Stomach smooth muscle (tissue), 2 donors: ENCODE data around the gene AGBL4.

Source experiments
- H3K27ac ChIP-seq: one replicate; pipeline ENCODE4 v1.7.0; 2013; ENCODE audit warnings: mild to moderate bottlenecking, low read length, inconsistent platforms
- H3K27me3 ChIP-seq, 2 donors: one replicate each; pipeline ENCODE4 v1.7.0; 2013; ENCODE audit warnings: low read length in 2 of 2; ENCODE audit not compliant: insufficient read depth in 2 of 2, control insufficient read depth in 1 of 2
- H3K36me3 ChIP-seq, 2 donors: one replicate each; pipeline ENCODE4 v1.7.0; 2013; ENCODE audit warnings: low read length in 2 of 2; ENCODE audit not compliant: control insufficient read depth in 2 of 2, insufficient read depth in 2 of 2
- H3K4me1 ChIP-seq: one replicate; pipeline ENCODE4 v1.7.0; 2013; ENCODE audit warnings: low read length; ENCODE audit not compliant: control insufficient read depth, insufficient read depth
- H3K4me3 ChIP-seq, 2 donors: one replicate each; pipeline ENCODE4 v1.7.0; 2013; ENCODE audit warnings: low read length in 2 of 2
- H3K9ac ChIP-seq, 2 donors: one replicate each; pipeline ENCODE4 v1.7.0; 2013; ENCODE audit warnings: low read length in 2 of 2, mild to moderate bottlenecking in 1 of 2
- H3K9me3 ChIP-seq, 2 donors: one replicate each; pipeline ENCODE4 v1.7.0; 2013; ENCODE audit warnings: low read length in 2 of 2; ENCODE audit not compliant: control insufficient read depth in 2 of 2
- donor health status: healthy.
- donor health status: Pancreatic carcinoma.

Gene AGBL4

GRCh38 chr1:48937732-48938131, 1086.0 kb downstream of the AGBL4 start:
- Histone ChIP-seq H3K4me1 (no peaks in the 10 kb centered on the region), H3K27me3 (no peaks in the 10 kb centered on the region), H3K27ac (no peak overlapping the region), H3K9ac (no peak overlapping the region), H3K36me3 (no peaks in the 10 kb centered on the region), H3K9me3 (no peaks in the 10 kb centered on the region), H3K4me3 (no peak overlapping the region)

- H3K36me3 ChIP-seq, result no peaks in the 10 kb centered on the region
- H3K27ac ChIP-seq, result no peak overlapping the region
- H3K9ac ChIP-seq, result no peak overlapping the region
- H3K4me1 ChIP-seq, result no peaks in the 10 kb centered on the region
- H3K4me3 ChIP-seq, result no peak overlapping the region
- H3K9me3 ChIP-seq, result no peaks in the 10 kb centered on the region
- no peaks in the 10 kb centered on the region for H3K27me3 ChIP-seq
Measured at GRCh38 chr1:48936436-48936835, 1087.3 kb downstream of the AGBL4 start.

GRCh38 chr1:48932366-48932765, 1091.4 kb downstream of the AGBL4 start:
- Histone ChIP-seq H3K27ac (no peak overlapping the region), H3K4me1 (no peaks in the 10 kb centered on the region), H3K27me3 (no peaks in the 10 kb centered on the region), H3K4me3 (no peak overlapping the region), H3K36me3 (no peaks in the 10 kb centered on the region), H3K9ac (no peak overlapping the region), H3K9me3 (no peaks in the 10 kb centered on the region)

DNA sequence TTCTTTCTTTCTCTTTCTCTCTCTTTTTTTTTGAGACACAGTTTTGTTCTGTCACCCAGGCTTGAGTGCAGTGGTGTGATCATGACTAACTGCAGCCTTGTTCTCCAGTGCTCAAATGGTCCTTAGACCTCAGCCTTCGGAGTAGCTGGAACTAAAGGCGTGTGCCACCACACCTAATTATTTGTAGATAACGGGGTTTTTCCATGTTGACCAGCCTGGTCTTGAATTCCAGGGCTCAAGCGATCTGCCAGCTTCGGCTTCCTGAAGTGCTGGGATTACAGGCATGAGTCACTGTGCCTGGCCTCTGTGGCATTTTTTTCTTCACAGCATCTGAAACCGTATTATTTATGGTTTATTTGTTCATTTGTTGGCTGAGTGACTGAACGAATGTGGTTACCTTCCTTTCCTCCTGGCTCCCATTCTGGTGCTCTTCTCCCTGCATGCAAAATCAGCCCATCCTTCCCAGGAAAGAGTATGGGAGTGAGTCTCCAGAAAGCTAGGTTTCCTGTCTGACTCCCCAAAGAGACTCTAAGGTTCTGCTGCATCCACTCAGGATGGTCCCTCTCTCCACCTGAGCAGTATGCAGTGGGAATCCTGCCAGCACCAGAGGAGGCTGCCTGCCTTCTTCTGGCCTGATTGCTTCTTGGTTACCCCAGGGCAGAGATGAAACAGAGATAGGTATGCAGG, 1092.1 kb downstream of the AGBL4 start:
- H3K4me3 ChIP-seq, result no peak overlapping the region
- no peaks in the 10 kb centered on the region for H3K36me3 ChIP-seq
- H3K9me3 ChIP-seq, result no peaks in the 10 kb centered on the region
- H3K27ac ChIP-seq, result no peak overlapping the region
- H3K27me3 ChIP-seq, result no peaks in the 10 kb centered on the region
- no peak overlapping the region for H3K9ac ChIP-seq
- H3K4me1 ChIP-seq, result no peaks in the 10 kb centered on the region

DNA sequence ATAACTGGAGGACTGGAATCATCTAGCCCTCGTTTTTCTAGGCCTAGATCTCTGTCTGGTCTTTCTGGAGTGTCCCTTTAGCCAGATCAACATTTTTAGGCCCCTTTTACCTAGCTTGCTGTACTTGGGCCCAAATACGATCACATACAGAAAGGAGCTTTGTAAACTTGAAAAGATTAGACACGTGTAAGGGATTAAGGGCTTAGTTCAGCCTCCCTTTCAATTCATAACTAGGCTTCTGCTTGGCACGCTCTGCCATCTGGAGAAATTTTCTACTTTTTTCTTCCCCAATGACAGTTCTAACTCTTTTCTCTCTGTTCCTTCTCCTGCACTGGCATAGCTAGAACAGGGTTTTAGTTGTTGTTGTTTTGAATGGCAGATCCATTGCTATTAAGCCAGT, 1093.7 kb downstream of the AGBL4 start:
- H3K36me3 ChIP-seq, result no peaks in the 10 kb centered on the region
- H3K9me3 ChIP-seq, result no peaks in the 10 kb centered on the region
- H3K4me3 ChIP-seq, result no peak overlapping the region
- H3K9ac ChIP-seq, result no peak overlapping the region
- no peaks in the 10 kb centered on the region for H3K27me3 ChIP-seq
- no peaks in the 10 kb centered on the region for H3K4me1 ChIP-seq
- no peak overlapping the region for H3K27ac ChIP-seq

GRCh38 chr1:48924099-48924498, 1099.7 kb downstream of the AGBL4 start:
- Histone ChIP-seq H3K9ac (no peak overlapping the region), H3K27me3 (no peaks in the 10 kb centered on the region), H3K9me3 (no peaks in the 10 kb centered on the region), H3K27ac (no peak overlapping the region), H3K4me3 (no peak overlapping the region), H3K36me3 (no peaks in the 10 kb centered on the region), H3K4me1 (no peaks in the 10 kb centered on the region)

DNA sequence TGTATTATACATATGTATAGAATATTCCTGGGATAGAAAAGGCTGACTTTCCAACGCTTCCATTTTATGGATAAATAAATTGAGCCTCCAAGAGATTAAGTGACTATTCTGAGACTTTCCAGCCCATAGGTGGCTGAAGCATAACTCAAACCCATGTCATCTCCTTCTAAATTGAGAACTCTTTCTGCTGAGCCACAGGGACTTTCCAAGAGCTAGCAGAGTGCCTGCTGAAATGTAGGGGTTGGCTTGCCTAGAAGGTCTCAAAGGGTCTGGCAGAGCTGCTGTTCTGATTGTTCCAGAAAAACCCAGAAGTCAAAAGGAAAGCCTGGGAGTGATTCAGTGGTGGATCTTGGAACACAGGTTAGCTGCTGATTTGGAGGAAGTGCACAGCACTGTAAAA, 1100.6 kb downstream of the AGBL4 start:
- no peak overlapping the region for H3K9ac ChIP-seq
- H3K27me3 ChIP-seq, result no peaks in the 10 kb centered on the region
- no peaks in the 10 kb centered on the region for H3K4me1 ChIP-seq
- no peaks in the 10 kb centered on the region for H3K9me3 ChIP-seq
- no peak overlapping the region for H3K4me3 ChIP-seq
- H3K27ac ChIP-seq, result no peak overlapping the region
- H3K36me3 ChIP-seq, result no peaks in the 10 kb centered on the region

DNA sequence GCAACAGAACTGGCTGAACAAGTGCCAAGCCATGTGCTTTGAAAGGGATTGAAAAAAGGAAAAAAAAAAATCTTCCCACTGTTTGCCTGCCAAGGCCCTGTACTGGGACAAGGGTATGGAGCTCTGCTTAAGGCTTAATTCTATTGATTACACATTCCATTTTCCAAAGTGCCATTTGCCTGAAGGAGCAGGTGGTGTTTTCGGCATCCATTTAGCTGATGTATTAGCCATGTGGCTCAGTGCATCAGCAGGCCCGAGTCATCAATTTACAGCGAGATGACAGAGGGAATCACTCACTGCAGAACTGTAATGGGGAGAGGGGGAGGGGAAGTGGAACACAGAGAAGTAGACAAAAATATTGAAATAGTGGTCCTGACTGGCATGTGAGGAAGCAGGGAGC, 1102.9 kb downstream of the AGBL4 start:
- H3K27me3 ChIP-seq, result no peaks in the 10 kb centered on the region
- no peak overlapping the region for H3K27ac ChIP-seq

GRCh38 chr1:48917901-48918603, 1105.7 kb downstream of the AGBL4 start:
- Histone ChIP-seq H3K4me1 (no peaks in the 10 kb centered on the region), H3K9ac (no peak overlapping the region), H3K27ac (no peak overlapping the region), H3K36me3 (no peaks in the 10 kb centered on the region), H3K9me3 (no peaks in the 10 kb centered on the region), H3K27me3 (no peaks in the 10 kb centered on the region), H3K4me3 (no peak overlapping the region)

More for the DNA sequence above, 1102.9 kb downstream of the AGBL4 start:
- Histone ChIP-seq H3K9ac (no peak overlapping the region), H3K9me3 (no peaks in the 10 kb centered on the region), H3K4me3 (no peak overlapping the region), H3K36me3 (no peaks in the 10 kb centered on the region), H3K4me1 (no peaks in the 10 kb centered on the region)

GRCh38 chr1:48917070-48917454, 1106.7 kb downstream of the AGBL4 start:
- Histone ChIP-seq H3K27me3 (no peaks in the 10 kb centered on the region), H3K36me3 (no peaks in the 10 kb centered on the region), H3K4me1 (no peaks in the 10 kb centered on the region), H3K4me3 (no peak overlapping the region), H3K9ac (no peak overlapping the region), H3K9me3 (no peaks in the 10 kb centered on the region), H3K27ac (no peak overlapping the region)
